ENCODE results near the gene ANAPC4. TPM values are rescaled to one million over a fixed set of nuclear protein-coding genes. Genes with fewer than 3 reads are reported as not detected.
A peak's percentile ranks its signal among the peaks of the same experiment; 100 is the strongest.

ANAPC4 gene
- polyA plus RNA-seq, 3 donors: 34.7 to 60.2 (median 49.6) TPM

GRCh38 chr4:25423548-25423947 is 46.5 kb downstream of the ANAPC4 start:
- DNase-seq (ENCODE audit: extremely low read depth in 1 of 11, low read depth in 9 of 11, low spot score in 4 of 11): no peak

GRCh38 chr4:25424539-25425228 is 47.6 kb downstream of the ANAPC4 start:
- DNase-seq (ENCODE audit: extremely low read depth in 1 of 11, low read depth in 9 of 11, low spot score in 4 of 11): no peak

- no peak for DNase-seq (ENCODE audit: extremely low read depth in 1 of 11, low read depth in 9 of 11, low spot score in 4 of 11)
Measured at GRCh38 chr4:25425361-25425760, 48.3 kb downstream of the ANAPC4 start.

- no peak for DNase-seq (ENCODE audit: extremely low read depth in 1 of 11, low read depth in 9 of 11, low spot score in 4 of 11)
Measured at GRCh38 chr4:25427871-25428270, 50.8 kb downstream of the ANAPC4 start.

- no peak for DNase-seq (ENCODE audit: extremely low read depth in 1 of 11, low read depth in 9 of 11, low spot score in 4 of 11)
Measured at GRCh38 chr4:25430630-25431029, 53.6 kb downstream of the ANAPC4 start.

GRCh38 chr4:25433966-25434827 is 57.1 kb downstream of the ANAPC4 start:
- no peak for DNase-seq (ENCODE audit: extremely low read depth in 1 of 11, low read depth in 9 of 11, low spot score in 4 of 11)

GRCh38 chr4:25437926-25438325 is 60.9 kb downstream of the ANAPC4 start:
- no peak for DNase-seq (ENCODE audit: extremely low read depth in 1 of 11, low read depth in 9 of 11, low spot score in 4 of 11)

- peak in 9 of 11 donors; percentile 41 to 64 (median 50) for DNase-seq (ENCODE audit: extremely low read depth in 1 of 11, low read depth in 9 of 11, low spot score in 4 of 11)
Measured at GRCh38 chr4:25439918-25440477, 62.9 kb downstream of the ANAPC4 start.

GRCh38 chr4:25440478-25441030 is 63.5 kb downstream of the ANAPC4 start:
- peak in 2 of 11 donors; percentile 17 to 37 for DNase-seq (ENCODE audit: extremely low read depth in 1 of 11, low read depth in 9 of 11, low spot score in 4 of 11)

- DNase-seq (ENCODE audit: extremely low read depth in 1 of 11, low read depth in 9 of 11, low spot score in 4 of 11): peak in 7 of 11 donors; percentile 43 to 61 (median 46)
Measured at GRCh38 chr4:25441519-25442117, 64.6 kb downstream of the ANAPC4 start.

- no peak for DNase-seq (ENCODE audit: extremely low read depth in 1 of 11, low read depth in 9 of 11, low spot score in 4 of 11)
Measured at GRCh38 chr4:25442863-25443307, 65.8 kb downstream of the ANAPC4 start.

GRCh38 chr4:25443851-25444250 is 66.8 kb downstream of the ANAPC4 start:
- no peak for DNase-seq (ENCODE audit: extremely low read depth in 1 of 11, low read depth in 9 of 11, low spot score in 4 of 11)

GRCh38 chr4:25446611-25447010 is 69.5 kb downstream of the ANAPC4 start:
- no peak for DNase-seq (ENCODE audit: extremely low read depth in 1 of 11, low read depth in 9 of 11, low spot score in 4 of 11)

- peak in 2 of 11 donors; percentile 15 to 37 for DNase-seq (ENCODE audit: extremely low read depth in 1 of 11, low read depth in 9 of 11, low spot score in 4 of 11)
Measured at GRCh38 chr4:25448379-25449109, 71.5 kb downstream of the ANAPC4 start.

- no peak for DNase-seq (ENCODE audit: extremely low read depth in 1 of 11, low read depth in 9 of 11, low spot score in 4 of 11)
Measured at GRCh38 chr4:25449270-25449669, 72.2 kb downstream of the ANAPC4 start.

- DNase-seq (ENCODE audit: extremely low read depth in 1 of 11, low read depth in 9 of 11, low spot score in 4 of 11): no peak
Measured at GRCh38 chr4:25449688-25450087, 72.6 kb downstream of the ANAPC4 start.

- DNase-seq (ENCODE audit: extremely low read depth in 1 of 11, low read depth in 9 of 11, low spot score in 4 of 11): no peak
Measured at GRCh38 chr4:25450491-25450901, 73.4 kb downstream of the ANAPC4 start.

- no peak for DNase-seq (ENCODE audit: extremely low read depth in 1 of 11, low read depth in 9 of 11, low spot score in 4 of 11)
Measured at GRCh38 chr4:25451676-25452075, 74.6 kb downstream of the ANAPC4 start.

- DNase-seq (ENCODE audit: extremely low read depth in 1 of 11, low read depth in 9 of 11, low spot score in 4 of 11): no peak
Measured at GRCh38 chr4:25452081-25452480, 75.0 kb downstream of the ANAPC4 start.
